ENCODE measurements around the gene DOCK2. TPM values are rescaled to one million over a fixed set of nuclear protein-coding genes. Genes with fewer than 3 reads are reported as not detected.
"Not testable (repeated sequence)": the region's sequence is repeated elsewhere in the genome, so short reads cannot be mapped to it uniquely, and the experiment has no call there.

DOCK2 gene
- total RNA-seq, 1 donor from 2014 or later, result 3.9 TPM

DNA sequence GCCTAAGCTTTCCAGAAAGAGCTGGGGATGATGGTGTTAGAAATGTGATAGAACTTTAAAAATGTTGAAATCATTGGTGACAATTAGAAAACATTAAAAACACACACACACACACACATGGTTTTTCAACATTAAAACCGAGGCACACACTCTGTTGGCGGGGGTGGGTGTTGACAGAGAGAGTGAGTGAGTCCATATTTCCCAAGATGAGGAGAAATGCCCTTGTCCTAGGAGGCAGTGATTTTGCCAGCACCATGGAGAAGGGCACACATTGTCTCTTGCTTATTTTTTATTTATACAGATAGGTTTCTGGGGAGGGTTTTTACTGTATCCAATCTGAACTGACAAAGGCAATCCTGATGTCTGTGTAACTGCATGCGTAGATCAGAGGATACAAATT lies 190.7 kb downstream of the DOCK2 start:
- TF ChIP-seq, protein P1, sequence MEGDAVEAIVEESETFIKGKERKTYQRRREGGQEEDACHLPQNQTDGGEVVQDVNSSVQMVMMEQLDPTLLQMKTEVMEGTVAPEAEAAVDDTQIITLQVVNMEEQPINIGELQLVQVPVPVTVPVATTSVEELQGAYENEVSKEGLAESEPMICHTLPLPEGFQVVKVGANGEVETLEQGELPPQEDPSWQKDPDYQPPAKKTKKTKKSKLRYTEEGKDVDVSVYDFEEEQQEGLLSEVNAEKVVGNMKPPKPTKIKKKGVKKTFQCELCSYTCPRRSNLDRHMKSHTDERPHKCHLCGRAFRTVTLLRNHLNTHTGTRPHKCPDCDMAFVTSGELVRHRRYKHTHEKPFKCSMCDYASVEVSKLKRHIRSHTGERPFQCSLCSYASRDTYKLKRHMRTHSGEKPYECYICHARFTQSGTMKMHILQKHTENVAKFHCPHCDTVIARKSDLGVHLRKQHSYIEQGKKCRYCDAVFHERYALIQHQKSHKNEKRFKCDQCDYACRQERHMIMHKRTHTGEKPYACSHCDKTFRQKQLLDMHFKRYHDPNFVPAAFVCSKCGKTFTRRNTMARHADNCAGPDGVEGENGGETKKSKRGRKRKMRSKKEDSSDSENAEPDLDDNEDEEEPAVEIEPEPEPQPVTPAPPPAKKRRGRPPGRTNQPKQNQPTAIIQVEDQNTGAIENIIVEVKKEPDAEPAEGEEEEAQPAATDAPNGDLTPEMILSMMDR (IDR thresholded peaks at IDR 0.05; ENCODE audit: insufficient read depth, low read length, poor library complexity, severe bottlenecking), result no peak
- Histone ChIP-seq H3K4me3 (ENCODE audit: low read depth, low read length) (no peak overlapping the region), H3K36me3 (ENCODE audit: control insufficient read depth, insufficient read depth, low read length) (no peaks in the 10 kb centered on the region), H3K27me3 (ENCODE audit: control insufficient read depth, insufficient read depth, low read length) (no peaks in the 10 kb centered on the region)
- no peak for DNase-seq (ENCODE audit: low read depth)

DNA sequence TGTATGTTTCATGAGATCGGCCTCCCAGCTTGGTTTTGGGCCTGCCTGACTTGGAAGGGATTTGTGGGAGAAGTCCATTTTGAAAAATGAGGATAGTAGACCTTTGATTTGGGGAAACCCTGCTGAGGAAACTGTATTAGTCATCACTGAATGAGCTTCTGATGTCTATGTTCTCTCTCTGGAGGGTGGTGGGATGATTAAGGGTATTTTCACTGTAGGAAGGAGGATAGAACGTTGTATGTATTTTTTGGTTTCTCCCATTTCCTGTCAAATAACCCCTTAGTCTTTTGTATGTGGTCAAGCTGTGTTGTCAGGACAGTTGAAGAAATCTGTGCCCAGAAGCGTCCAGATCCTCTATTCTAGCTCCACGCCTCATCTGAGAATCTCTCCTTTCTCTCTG lies 191.3 kb downstream of the DOCK2 start:
- TF ChIP-seq, protein P1 (IDR thresholded peaks at IDR 0.05; ENCODE audit: insufficient read depth, low read length, poor library complexity, severe bottlenecking), result no peak
- Histone ChIP-seq H3K4me3 (ENCODE audit: low read depth, low read length) (no peak overlapping the region), H3K27me3 (ENCODE audit: control insufficient read depth, insufficient read depth, low read length) (no peaks in the 10 kb centered on the region), H3K36me3 (ENCODE audit: control insufficient read depth, insufficient read depth, low read length) (no peaks in the 10 kb centered on the region)
- no peak for DNase-seq (ENCODE audit: low read depth)

DNA sequence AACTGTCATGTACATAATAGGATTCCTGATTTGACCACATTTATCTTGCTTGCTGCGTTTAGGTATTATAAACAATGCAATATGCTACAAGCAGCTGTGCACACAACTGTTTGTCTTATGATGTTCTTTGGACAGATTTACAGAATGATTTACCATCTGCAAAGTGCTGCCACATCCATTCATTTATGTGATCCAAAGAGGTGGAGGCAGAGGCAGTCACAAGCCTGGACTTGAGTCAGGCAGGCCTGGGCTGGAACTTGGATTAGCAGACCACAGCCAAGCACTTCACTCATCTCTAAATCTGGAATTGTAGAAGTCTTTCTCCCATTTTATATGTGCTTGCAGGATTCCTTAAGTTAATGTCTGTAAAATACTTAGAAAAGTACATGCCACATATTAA lies 194.3 kb downstream of the DOCK2 start:
- H3K4me3 ChIP-seq (ENCODE audit: low read depth, low read length), result no peak overlapping the region
- DNase-seq (ENCODE audit: low read depth), result no peak

DNA sequence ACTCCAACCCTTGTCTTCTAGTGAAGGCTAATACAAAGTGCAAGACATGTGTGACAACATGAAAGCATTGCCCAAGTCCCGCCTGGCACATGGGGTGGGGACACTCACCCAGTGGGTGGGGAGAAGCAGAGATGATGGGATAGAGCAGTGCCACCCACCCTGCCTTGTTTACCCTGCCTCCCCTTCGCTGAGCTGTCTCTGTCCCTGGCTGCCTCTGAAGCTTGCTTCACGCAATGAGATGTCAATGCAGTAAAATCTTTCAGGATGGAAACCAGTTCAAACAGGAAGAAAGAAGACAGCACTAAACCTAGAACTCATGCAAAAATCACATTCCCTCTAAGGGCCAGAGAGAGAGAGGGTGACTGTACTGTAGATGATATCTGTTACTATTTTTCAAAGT lies 195.2 kb downstream of the DOCK2 start:
- no peak overlapping the region for H3K4me3 ChIP-seq (ENCODE audit: low read depth, low read length)
- no peaks in the 10 kb centered on the region for H3K36me3 ChIP-seq (ENCODE audit: control insufficient read depth, insufficient read depth, low read length)
- no peak for DNase-seq (ENCODE audit: low read depth)
- TF ChIP-seq, protein P1 (IDR thresholded peaks at IDR 0.05; ENCODE audit: insufficient read depth, low read length, poor library complexity, severe bottlenecking), result no peak
- no peaks in the 10 kb centered on the region for H3K27me3 ChIP-seq (ENCODE audit: control insufficient read depth, insufficient read depth, low read length)

More for the DNA sequence above, 194.3 kb downstream of the DOCK2 start:
- TF ChIP-seq, protein P1 (IDR thresholded peaks at IDR 0.05; ENCODE audit: insufficient read depth, low read length, poor library complexity, severe bottlenecking), result no peak
- H3K36me3 ChIP-seq (ENCODE audit: control insufficient read depth, insufficient read depth, low read length), result no peaks in the 10 kb centered on the region
- no peaks in the 10 kb centered on the region for H3K27me3 ChIP-seq (ENCODE audit: control insufficient read depth, insufficient read depth, low read length)

DNA sequence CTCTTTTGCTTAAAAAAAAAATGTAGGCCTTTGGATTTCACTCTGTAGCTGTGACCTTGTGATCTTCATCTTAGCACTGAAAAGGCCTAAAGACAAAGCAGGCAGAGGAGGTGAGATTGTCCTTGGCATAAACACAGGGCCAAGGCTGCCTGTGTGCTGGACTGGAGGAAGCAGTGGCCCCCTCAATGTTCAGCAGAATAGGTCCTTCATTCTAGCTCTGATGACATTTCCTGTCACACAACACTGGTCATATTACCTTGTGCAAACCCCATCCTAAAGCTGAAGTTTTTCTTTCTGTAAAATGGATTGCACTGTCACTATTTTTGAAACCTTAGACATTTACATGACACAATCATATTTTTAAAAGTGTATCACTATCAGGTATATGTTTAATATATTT lies 195.8 kb downstream of the DOCK2 start:
- Histone ChIP-seq H3K27me3 (ENCODE audit: control insufficient read depth, insufficient read depth, low read length) (no peaks in the 10 kb centered on the region), H3K4me3 (ENCODE audit: low read depth, low read length) (no peak overlapping the region), H3K36me3 (ENCODE audit: control insufficient read depth, insufficient read depth, low read length) (no peaks in the 10 kb centered on the region)
- no peak for DNase-seq (ENCODE audit: low read depth)
- TF ChIP-seq, protein P1 (IDR thresholded peaks at IDR 0.05; ENCODE audit: insufficient read depth, low read length, poor library complexity, severe bottlenecking), result no peak

DNA sequence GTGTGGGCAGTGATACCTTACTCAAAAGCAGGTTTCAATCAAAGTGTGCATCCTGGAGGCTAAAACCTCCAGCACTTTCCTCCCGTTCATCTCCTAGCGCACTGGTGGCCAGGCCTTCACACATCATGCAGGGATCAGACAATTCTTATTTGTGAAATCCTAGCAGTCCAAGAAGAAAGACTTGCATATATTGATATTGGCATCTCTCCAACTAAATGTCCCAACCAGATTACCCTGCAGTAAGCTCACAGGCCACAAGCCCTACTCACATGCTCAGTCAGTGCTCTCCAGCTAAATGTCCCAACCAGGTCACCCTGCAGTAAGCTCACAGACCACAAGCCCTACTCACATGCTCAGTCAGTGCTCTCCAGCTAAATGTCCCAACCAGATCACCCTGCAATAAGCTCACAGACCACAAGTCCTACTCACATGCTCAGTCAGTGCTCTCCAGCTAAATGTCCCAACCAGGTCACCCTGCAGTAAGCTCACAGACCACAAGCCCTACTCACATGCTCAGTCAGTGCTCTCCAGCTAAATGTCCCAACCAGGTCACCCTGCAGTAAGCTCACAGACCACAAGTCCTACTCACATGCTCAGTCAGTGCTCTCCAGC lies 196.7 kb downstream of the DOCK2 start:
- H3K27me3 ChIP-seq (ENCODE audit: control insufficient read depth, insufficient read depth, low read length); H3K4me3 ChIP-seq (ENCODE audit: low read depth, low read length); H3K36me3 ChIP-seq (ENCODE audit: control insufficient read depth, insufficient read depth, low read length): not testable (repeated sequence)
- peak; percentile 19 for DNase-seq (ENCODE audit: low read depth)

DNA sequence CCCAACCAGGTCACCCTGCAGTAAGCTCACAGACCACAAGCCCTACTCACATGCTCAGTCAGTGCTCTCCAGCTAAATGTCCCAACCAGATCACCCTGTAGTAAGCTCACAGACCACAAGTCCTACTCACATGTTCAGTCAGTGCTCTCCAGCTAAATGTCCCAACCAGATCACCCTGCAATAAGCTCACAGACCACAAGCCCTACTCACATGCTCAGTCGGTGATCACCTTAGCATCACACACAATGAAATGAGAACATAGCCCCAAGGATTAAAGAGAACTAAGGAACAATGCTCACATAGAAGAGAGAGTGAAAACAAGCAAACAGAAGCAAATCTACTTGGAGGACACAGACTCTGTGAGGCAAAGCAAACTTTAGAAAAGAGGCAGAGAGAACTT lies 197.5 kb downstream of the DOCK2 start:
- H3K27me3 ChIP-seq (ENCODE audit: control insufficient read depth, insufficient read depth, low read length); H3K36me3 ChIP-seq (ENCODE audit: control insufficient read depth, insufficient read depth, low read length); DNase-seq (ENCODE audit: low read depth); H3K4me3 ChIP-seq (ENCODE audit: low read depth, low read length): not testable (repeated sequence)
